PC-9 (cell line): ENCODE results near the gene PANK2.
"Not testable (repeated sequence)": the region's sequence is repeated elsewhere in the genome, so short reads cannot be mapped to it uniquely, and the experiment has no call there.

Experiments
- EZH2 ChIP-seq: fragments of 200-600 bp; sonication (generic); IDR thresholded peaks from 2 replicates; pipeline ENCODE4 v1.8.0; 2017; ENCODE audit warnings: antibody characterized with exemption, low read depth
- TF ChIP-seq, protein P1 (sequence below): fragments of 200-600 bp; sonication (generic); conservative IDR thresholded peaks from 2 replicates; pipeline ENCODE4 v1.6.1; 2017; ENCODE audit warnings: mixed run types, antibody characterized with exemption, mild to moderate bottlenecking, moderate library complexity

DNA sequence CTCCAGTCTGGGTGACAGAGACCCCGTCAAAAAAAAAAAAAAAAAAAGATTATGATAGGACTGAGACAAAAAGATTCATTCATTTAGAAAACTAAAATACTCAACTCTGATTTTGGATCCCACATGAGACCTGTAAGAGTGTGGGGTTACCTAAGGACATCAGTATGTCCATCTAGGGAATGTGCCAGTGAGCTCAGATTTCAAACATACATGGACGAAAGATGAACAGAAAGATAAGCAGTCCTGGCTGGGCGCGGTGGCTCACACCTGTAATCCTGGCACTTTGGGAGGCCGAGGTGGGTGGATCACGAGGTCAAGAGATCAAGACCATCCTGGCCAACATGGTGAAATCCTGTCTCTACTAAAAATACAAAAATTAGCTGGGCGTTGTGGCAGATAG is 57.5 kb downstream of the PANK2 start:
- TF ChIP-seq EZH2, result not testable (repeated sequence)
- TF ChIP-seq, protein P1, sequence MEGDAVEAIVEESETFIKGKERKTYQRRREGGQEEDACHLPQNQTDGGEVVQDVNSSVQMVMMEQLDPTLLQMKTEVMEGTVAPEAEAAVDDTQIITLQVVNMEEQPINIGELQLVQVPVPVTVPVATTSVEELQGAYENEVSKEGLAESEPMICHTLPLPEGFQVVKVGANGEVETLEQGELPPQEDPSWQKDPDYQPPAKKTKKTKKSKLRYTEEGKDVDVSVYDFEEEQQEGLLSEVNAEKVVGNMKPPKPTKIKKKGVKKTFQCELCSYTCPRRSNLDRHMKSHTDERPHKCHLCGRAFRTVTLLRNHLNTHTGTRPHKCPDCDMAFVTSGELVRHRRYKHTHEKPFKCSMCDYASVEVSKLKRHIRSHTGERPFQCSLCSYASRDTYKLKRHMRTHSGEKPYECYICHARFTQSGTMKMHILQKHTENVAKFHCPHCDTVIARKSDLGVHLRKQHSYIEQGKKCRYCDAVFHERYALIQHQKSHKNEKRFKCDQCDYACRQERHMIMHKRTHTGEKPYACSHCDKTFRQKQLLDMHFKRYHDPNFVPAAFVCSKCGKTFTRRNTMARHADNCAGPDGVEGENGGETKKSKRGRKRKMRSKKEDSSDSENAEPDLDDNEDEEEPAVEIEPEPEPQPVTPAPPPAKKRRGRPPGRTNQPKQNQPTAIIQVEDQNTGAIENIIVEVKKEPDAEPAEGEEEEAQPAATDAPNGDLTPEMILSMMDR, result not testable (repeated sequence)
